Upper lobe of left lung (tissue), 6 donors: ENCODE measurements around the gene NEURL1B. TPM values are rescaled to one million over a fixed set of nuclear protein-coding genes. Genes with fewer than 3 reads are reported as not detected.
A peak's percentile ranks its signal among the peaks of the same experiment; 100 is the strongest.

ENCODE experiments used
- ATAC-seq, 2 donors: fragments of 200-7000 bp; cut with Tn5 transposase; one replicate each; pipeline ENCODE4 v1.9.1; 2022; ENCODE audit warnings: mild to moderate bottlenecking in 2 of 2, moderate library complexity in 2 of 2; ENCODE audit not compliant: low FRiP score in 2 of 2
- DNase-seq, 2 donors: peaks; one replicate each; pipeline ENCODE4 v3.0.0-alpha.2; 2019 to 2020
- H3K27ac ChIP-seq, 4 donors: fragments of 200-600 bp; sonication (generic); one replicate each; pipeline ENCODE4 v1.5.1; 2016 to 2019
- H3K27me3 ChIP-seq, 4 donors: fragments of 200-600 bp; sonication (generic); one replicate each; pipeline ENCODE4 v1.5.1; 2017 to 2019
- H3K36me3 ChIP-seq, 4 donors: fragments of 200-600 bp; sonication (generic); one replicate each; pipeline ENCODE4 v1.5.1; 2016 to 2019
- H3K4me1 ChIP-seq, 4 donors: fragments of 200-600 bp; sonication (generic); one replicate each; pipeline ENCODE4 v1.5.1; 2018 to 2019
- H3K4me3 ChIP-seq, 4 donors: fragments of 200-600 bp; sonication (generic); one replicate each; pipeline ENCODE4 v1.5.1; 2017 to 2019; ENCODE audit warnings: mild to moderate bottlenecking in 2 of 4, moderate library complexity in 1 of 4
- H3K9me3 ChIP-seq, 4 donors: fragments of 200-600 bp; sonication (generic); one replicate each; pipeline ENCODE4 v1.5.1; 2018 to 2019
- EP300 ChIP-seq, 4 donors: sonication (generic); formaldehyde crosslinking; IDR thresholded peaks; one replicate each; pipeline ENCODE4 v1.5.1; 2017; ENCODE audit warnings: antibody characterized with exemption in 4 of 4, control low read depth in 2 of 4
- POLR2A ChIP-seq, 4 donors: fragments of 450-650 bp; IDR thresholded peaks; one replicate each; pipeline ENCODE4 v1.5.1; 2016 to 2017; ENCODE audit warnings: antibody characterized with exemption in 4 of 4, mild to moderate bottlenecking in 2 of 4
- POLR2AphosphoS5 ChIP-seq, 2 donors: sonication (generic); formaldehyde crosslinking; IDR thresholded peaks; one replicate each; pipeline ENCODE4 v1.5.1; 2017; ENCODE audit warnings: antibody characterized with exemption in 2 of 2
- WGBS, 2 donors: methylation state at CpG; one replicate each; pipeline ENCODE4 v1.1.5; 2017 to 2018; 5-methylcytosine and 5-hydroxymethylcytosine counted together
- total RNA-seq, 6 donors: library from RNA; depleted of rRNA in 4 of 6; stranded (reverse); fragments of >200 nt in 4 of 6; gene quantifications; one replicate each; pipeline versions ENCODE4 v1.1.0 to v1.2.1, GENCODE V29; 2016 to 2021
- TF ChIP-seq, protein P1 (sequence below), 6 experiments: fragments of 450-650 bp in 4 of 6; fragments of 200-600 bp in 2 of 6; sonication (generic) in 2 of 6; IDR thresholded peaks; one replicate each; pipeline ENCODE4 v1.5.1; 2016 to 2019; ENCODE audit warnings: antibody characterized with exemption in 6 of 6
- donor health status: DM: no; HTN: no; CAD: no; lungs with moderate emphysema.
- donor health status: DM: no; HTN: yes; CAD: no; lungs with severe emphysema.

NEURL1B gene
- total RNA-seq, 6 donors from 2014 or later, result 6.3 to 29.4 (median 15.1) TPM

DNA sequence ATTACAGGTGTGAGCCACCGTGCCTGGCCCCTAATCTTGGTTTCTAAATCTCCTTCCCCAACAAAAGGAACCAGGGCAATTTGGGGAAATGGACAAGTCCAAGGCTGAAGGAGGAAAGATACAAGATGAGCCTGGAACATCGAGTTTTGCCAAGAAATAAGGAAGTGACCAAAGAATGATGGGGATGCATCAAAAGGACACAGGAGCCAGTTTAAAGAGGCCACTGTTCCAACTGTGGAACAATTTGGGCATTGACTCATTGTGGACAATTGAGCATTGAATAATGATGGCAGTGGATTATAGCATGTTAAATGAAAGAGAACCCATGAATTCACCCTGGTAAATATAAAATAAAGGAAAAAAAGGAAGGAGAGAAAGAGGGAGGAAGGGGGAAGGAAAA, 82.4 kb downstream of the NEURL1B start:
- TF ChIP-seq POLR2A (IDR thresholded peaks at IDR 0.05) (no peak), POLR2AphosphoS5 (IDR thresholded peaks at IDR 0.05) (no peak), EP300 (IDR thresholded peaks at IDR 0.05) (no peak)
- TF ChIP-seq, protein P1, sequence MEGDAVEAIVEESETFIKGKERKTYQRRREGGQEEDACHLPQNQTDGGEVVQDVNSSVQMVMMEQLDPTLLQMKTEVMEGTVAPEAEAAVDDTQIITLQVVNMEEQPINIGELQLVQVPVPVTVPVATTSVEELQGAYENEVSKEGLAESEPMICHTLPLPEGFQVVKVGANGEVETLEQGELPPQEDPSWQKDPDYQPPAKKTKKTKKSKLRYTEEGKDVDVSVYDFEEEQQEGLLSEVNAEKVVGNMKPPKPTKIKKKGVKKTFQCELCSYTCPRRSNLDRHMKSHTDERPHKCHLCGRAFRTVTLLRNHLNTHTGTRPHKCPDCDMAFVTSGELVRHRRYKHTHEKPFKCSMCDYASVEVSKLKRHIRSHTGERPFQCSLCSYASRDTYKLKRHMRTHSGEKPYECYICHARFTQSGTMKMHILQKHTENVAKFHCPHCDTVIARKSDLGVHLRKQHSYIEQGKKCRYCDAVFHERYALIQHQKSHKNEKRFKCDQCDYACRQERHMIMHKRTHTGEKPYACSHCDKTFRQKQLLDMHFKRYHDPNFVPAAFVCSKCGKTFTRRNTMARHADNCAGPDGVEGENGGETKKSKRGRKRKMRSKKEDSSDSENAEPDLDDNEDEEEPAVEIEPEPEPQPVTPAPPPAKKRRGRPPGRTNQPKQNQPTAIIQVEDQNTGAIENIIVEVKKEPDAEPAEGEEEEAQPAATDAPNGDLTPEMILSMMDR (IDR thresholded peaks at IDR 0.05), result no peak
- DNase-seq (no peak), ATAC-seq (no peak)
- peaks cover 19 to 34% (median 21%) of the 10 kb centered on the region in 4 donors for H3K4me1 ChIP-seq
- no peak overlapping the region for H3K27ac ChIP-seq
- H3K27me3 ChIP-seq, result no peaks in the 10 kb centered on the region
- 67 to 75% methylated on average over 2 of the region's 2 CpGs for WGBS, 2 donors
- H3K4me3 ChIP-seq, result no peak overlapping the region
- H3K9me3 ChIP-seq, result no peaks in the 10 kb centered on the region
- no peaks in the 10 kb centered on the region for H3K36me3 ChIP-seq

DNA sequence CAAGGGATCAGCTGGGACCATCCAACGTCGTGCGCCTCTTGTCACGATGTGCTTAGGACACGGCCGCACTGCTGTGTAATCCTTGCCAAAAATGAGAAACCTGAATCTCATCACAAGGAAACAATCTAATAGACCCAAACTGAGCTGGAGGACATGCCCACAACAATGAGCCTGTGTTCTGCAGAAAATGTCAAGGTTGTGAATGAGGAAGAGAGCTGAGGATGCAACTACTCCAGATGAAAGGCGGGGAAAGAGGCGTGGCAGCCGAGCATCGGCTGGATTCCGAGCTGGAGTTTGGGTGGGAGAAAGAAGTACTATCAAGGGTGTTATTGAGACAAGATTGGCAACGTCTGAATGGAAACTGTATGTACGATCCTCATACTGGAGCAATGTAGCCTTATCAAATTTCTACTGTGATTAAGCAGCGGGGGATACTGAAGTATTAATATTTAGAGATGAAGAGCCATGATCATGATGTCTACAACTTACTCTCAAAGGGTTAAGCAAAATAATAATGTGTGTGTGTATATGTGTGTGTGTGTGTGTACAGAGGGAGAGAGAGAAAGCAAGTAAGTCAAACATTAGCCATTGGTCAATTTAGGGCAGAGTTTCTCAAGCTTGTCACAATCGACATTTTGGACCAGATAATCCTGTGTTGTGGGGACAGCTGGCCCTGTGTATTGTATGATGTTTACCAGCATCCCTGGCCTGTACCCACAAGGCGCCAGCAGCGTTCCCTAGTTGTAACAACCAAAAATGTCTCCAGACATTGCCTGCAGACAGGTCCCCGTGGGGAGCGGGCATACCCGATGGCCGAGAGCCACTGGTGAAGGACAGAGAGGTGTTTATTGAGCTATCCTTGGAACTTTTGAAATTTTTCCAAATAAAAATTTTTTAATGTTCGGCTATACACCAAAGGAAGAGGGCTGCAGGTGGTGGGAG, 83.5 kb downstream of the NEURL1B start:
- no peak for ATAC-seq

DNA sequence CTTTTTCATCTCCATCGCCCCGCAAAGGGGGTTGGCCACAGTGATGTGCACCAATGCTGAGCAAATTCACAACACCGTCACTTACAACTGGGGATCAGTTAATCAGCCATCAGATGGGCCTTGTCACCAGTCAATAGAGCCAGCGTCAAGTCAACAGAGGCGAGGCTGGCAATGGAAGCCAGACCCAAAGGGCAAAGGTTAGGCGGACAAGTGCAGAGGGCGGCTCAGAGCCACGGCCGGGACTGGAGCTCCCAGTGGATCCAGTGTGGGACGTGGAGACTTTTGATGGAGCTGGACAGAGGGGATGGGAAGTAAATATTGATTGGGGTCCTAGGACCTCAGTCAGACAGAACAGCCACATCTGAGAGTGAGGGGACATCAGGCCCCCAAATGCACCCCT, 84.2 kb downstream of the NEURL1B start:
- WGBS, 2 donors, result 94 to 96% methylated on average over 10 of the region's 10 CpGs
- Histone ChIP-seq H3K4me3 (no peak overlapping the region), H3K27ac (no peak overlapping the region), H3K9me3 (no peaks in the 10 kb centered on the region), H3K27me3 (no peaks in the 10 kb centered on the region), H3K36me3 (no peaks in the 10 kb centered on the region), H3K4me1 (peaks cover 19 to 27% (median 21%) of the 10 kb centered on the region in 4 donors)
- DNase-seq, result peak in 1 of 2 donors; percentile 43
- TF ChIP-seq, protein P1 (IDR thresholded peaks at IDR 0.05), result no peak
- no peak for TF ChIP-seq POLR2A (IDR thresholded peaks at IDR 0.05)
- no peak for TF ChIP-seq EP300 (IDR thresholded peaks at IDR 0.05)
- ATAC-seq, result no peak

More for the DNA sequence above, 83.5 kb downstream of the NEURL1B start:
- Histone ChIP-seq H3K36me3 (no peaks in the 10 kb centered on the region), H3K27ac (no peak overlapping the region), H3K4me3 (no peak overlapping the region), H3K27me3 (no peaks in the 10 kb centered on the region), H3K4me1 (peaks cover 19 to 34% (median 21%) of the 10 kb centered on the region in 4 donors), H3K9me3 (no peaks in the 10 kb centered on the region)
- TF ChIP-seq POLR2AphosphoS5 (IDR thresholded peaks at IDR 0.05), result no peak
- TF ChIP-seq POLR2A (IDR thresholded peaks at IDR 0.05), result no peak
- TF ChIP-seq EP300 (IDR thresholded peaks at IDR 0.05), result no peak
- TF ChIP-seq, protein P1 (IDR thresholded peaks at IDR 0.05), result no peak
- WGBS, 2 donors, result 74 to 79% methylated on average over 22 of the region's 22 CpGs
- no peak for DNase-seq

DNA sequence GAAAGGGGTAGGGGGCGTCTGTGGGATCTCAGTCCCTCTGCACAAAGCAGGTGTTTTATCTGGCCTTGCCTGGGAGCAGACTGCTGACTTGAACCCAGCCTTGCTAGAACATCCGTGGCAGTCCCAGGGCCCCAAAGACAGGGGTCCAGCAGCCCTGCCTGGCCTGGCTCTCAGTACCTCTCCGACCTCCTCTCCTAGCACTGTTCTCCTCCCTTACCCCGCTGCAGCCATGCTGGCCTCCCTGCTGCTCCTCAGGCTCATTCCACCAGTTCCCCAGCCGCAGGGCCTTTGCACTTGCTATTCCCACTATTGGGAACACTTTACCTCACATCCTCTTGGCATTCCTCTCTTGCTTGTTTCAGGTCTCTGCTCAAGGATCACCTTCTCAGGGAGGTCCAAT, 84.7 kb downstream of the NEURL1B start:
- no peak overlapping the region for H3K27ac ChIP-seq
- TF ChIP-seq, protein P1 (IDR thresholded peaks at IDR 0.05), result no peak
- TF ChIP-seq EP300 (IDR thresholded peaks at IDR 0.05) (no peak), POLR2A (IDR thresholded peaks at IDR 0.05) (no peak), POLR2AphosphoS5 (IDR thresholded peaks at IDR 0.05) (no peak)
- H3K9me3 ChIP-seq, result no peaks in the 10 kb centered on the region
- H3K36me3 ChIP-seq, result no peaks in the 10 kb centered on the region
- DNase-seq (peak in 1 of 2 donors; percentile 36), ATAC-seq (no peak)
- H3K4me3 ChIP-seq, result no peak overlapping the region
- no peaks in the 10 kb centered on the region for H3K27me3 ChIP-seq
- 85 to 98% methylated on average over 5 of the region's 5 CpGs for WGBS, 2 donors
- peaks cover 17 to 22% (median 19%) of the 10 kb centered on the region in 4 donors for H3K4me1 ChIP-seq
